ENCODE measurements around the gene NPAS2.

Gene NPAS2

DNA sequence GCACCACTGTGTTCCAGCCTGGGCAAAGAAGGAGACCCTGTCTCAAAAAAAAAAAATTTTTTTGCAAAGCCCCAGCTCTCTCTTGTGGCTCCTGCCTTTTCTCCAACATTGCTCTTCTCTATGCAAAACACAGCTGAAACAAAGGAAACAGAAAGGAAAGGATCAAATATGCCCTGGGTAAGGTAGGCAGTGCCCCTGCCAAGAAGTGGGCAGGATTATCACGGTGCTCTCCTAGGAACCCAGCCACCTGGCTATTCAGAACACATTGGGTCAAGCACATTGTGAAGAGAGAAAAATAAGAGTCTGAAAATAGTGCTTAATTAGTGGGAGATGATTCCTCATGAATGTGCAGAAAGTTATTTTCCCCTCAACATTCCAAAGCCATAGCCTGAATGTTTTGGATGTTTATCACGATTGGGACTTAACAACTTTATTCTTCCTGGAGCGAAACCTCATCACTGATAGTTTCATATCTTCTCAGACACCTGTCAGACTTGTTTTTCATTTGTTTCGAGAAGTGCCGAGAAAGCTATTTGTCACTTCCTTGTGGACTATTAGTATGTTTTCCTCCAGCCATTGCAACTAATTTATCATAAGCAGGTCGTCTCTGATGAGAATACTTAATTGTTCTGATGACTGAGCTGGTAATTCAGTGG is 139.4 kb downstream of the NPAS2 start:
- CTCF ChIA-PET = interaction anchor here (0.6 kb wide), 1 partner anchor 365 kb away, joined by 3 read pairs; no protein-coding TSS in a partner anchor
- no peak for TF ChIP-seq ZNF384 (IDR thresholded peaks at IDR 0.05)
- no peak for TF ChIP-seq ELF4 (IDR thresholded peaks at IDR 0.05)
- TF ChIP-seq SUZ12 (IDR thresholded peaks at IDR 0.05) = no peak
- TF ChIP-seq BHLHE40 (IDR thresholded peaks at IDR 0.05; ENCODE audit: borderline replicate concordance) = no peak
- no peak for TF ChIP-seq LEF1 (IDR thresholded peaks at IDR 0.05; ENCODE audit: borderline replicate concordance)
- TF ChIP-seq FOXA1 (IDR thresholded peaks at IDR 0.05) = no peak
- no peak for TF ChIP-seq TARDBP (IDR thresholded peaks at IDR 0.05)
- POLR2A ChIA-PET = no interaction called here

GRCh38 chr2:100960688-100961087 is 140.7 kb downstream of the NPAS2 start:
- TF ChIP-seq LEF1 (IDR thresholded peaks at IDR 0.05; ENCODE audit: borderline replicate concordance) (no peak), ELF4 (IDR thresholded peaks at IDR 0.05) (no peak), L3MBTL2 (conservative IDR thresholded peaks at IDR 0.05) (no peak)
- CTCF ChIA-PET = no interaction called here
- no peak for DNase-seq (ENCODE audit: extremely low spot score)
- POLR2A ChIA-PET = no interaction called here

More for the DNA sequence above, 139.4 kb downstream of the NPAS2 start:
- no peak for DNase-seq (ENCODE audit: extremely low spot score)

- CTCF ChIA-PET = no interaction called here
- TF ChIP-seq ELF4 (IDR thresholded peaks at IDR 0.05) (no peak), LEF1 (IDR thresholded peaks at IDR 0.05; ENCODE audit: borderline replicate concordance) (no peak), L3MBTL2 (conservative IDR thresholded peaks at IDR 0.05) (no peak), ARNT (IDR thresholded peaks at IDR 0.05) (no peak), FOXM1 (IDR thresholded peaks at IDR 0.05; ENCODE audit: borderline replicate concordance) (no peak), TARDBP (IDR thresholded peaks at IDR 0.05) (no peak), SUZ12 (IDR thresholded peaks at IDR 0.05) (no peak), CTBP1 (IDR thresholded peaks at IDR 0.05; ENCODE audit: borderline replicate concordance) (no peak), HDGF (IDR thresholded peaks at IDR 0.05; ENCODE audit: borderline replicate concordance) (no peak), SP1 (IDR thresholded peaks at IDR 0.05) (no peak), NFRKB (IDR thresholded peaks at IDR 0.05) (no peak), FOXA1 (IDR thresholded peaks at IDR 0.05) (no peak), FOXK2 (IDR thresholded peaks at IDR 0.05) (no peak), BHLHE40 (IDR thresholded peaks at IDR 0.05; ENCODE audit: borderline replicate concordance) (no peak), ZNF384 (IDR thresholded peaks at IDR 0.05) (no peak)
- TF ChIP-seq, protein P1, sequence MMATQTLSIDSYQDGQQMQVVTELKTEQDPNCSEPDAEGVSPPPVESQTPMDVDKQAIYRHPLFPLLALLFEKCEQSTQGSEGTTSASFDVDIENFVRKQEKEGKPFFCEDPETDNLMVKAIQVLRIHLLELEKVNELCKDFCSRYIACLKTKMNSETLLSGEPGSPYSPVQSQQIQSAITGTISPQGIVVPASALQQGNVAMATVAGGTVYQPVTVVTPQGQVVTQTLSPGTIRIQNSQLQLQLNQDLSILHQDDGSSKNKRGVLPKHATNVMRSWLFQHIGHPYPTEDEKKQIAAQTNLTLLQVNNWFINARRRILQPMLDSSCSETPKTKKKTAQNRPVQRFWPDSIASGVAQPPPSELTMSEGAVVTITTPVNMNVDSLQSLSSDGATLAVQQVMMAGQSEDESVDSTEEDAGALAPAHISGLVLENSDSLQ (IDR thresholded peaks at IDR 0.05) = no peak
- DNase-seq (ENCODE audit: extremely low spot score) = no peak
- POLR2A ChIA-PET = no interaction called here
Observed at GRCh38 chr2:100962366-100963025, 142.6 kb downstream of the NPAS2 start.

GRCh38 chr2:100963026-100963375 is 143.1 kb downstream of the NPAS2 start:
- POLR2A ChIA-PET = no interaction called here
- TF ChIP-seq HDGF (IDR thresholded peaks at IDR 0.05; ENCODE audit: borderline replicate concordance) = no peak
- no peak for TF ChIP-seq L3MBTL2 (conservative IDR thresholded peaks at IDR 0.05)
- no peak for TF ChIP-seq ZNF384 (IDR thresholded peaks at IDR 0.05)
- CTCF ChIA-PET = no interaction called here
- no peak for DNase-seq (ENCODE audit: extremely low spot score)

GRCh38 chr2:100964222-100964621 is 144.3 kb downstream of the NPAS2 start:
- POLR2A ChIA-PET = no interaction called here
- TF ChIP-seq NFRKB (IDR thresholded peaks at IDR 0.05) = no peak
- TF ChIP-seq TARDBP (IDR thresholded peaks at IDR 0.05) = no peak
- no peak for TF ChIP-seq FOXM1 (IDR thresholded peaks at IDR 0.05; ENCODE audit: borderline replicate concordance)
- no peak for DNase-seq (ENCODE audit: extremely low spot score)
- CTCF ChIA-PET = no interaction called here

GRCh38 chr2:100964681-100965169 is 144.8 kb downstream of the NPAS2 start:
- POLR2A ChIA-PET = no interaction called here
- TF ChIP-seq ZNF384 (IDR thresholded peaks at IDR 0.05) (no peak), L3MBTL2 (conservative IDR thresholded peaks at IDR 0.05) (no peak), ARNT (IDR thresholded peaks at IDR 0.05) (no peak), NFRKB (IDR thresholded peaks at IDR 0.05) (no peak), BHLHE40 (IDR thresholded peaks at IDR 0.05; ENCODE audit: borderline replicate concordance) (no peak), FOXA1 (IDR thresholded peaks at IDR 0.05) (no peak), CTBP1 (IDR thresholded peaks at IDR 0.05; ENCODE audit: borderline replicate concordance) (no peak), SP1 (IDR thresholded peaks at IDR 0.05) (no peak), SUZ12 (IDR thresholded peaks at IDR 0.05) (no peak)
- TF ChIP-seq, protein P1 (IDR thresholded peaks at IDR 0.05) = no peak
- no peak for DNase-seq (ENCODE audit: extremely low spot score)
- CTCF ChIA-PET = no interaction called here

DNA sequence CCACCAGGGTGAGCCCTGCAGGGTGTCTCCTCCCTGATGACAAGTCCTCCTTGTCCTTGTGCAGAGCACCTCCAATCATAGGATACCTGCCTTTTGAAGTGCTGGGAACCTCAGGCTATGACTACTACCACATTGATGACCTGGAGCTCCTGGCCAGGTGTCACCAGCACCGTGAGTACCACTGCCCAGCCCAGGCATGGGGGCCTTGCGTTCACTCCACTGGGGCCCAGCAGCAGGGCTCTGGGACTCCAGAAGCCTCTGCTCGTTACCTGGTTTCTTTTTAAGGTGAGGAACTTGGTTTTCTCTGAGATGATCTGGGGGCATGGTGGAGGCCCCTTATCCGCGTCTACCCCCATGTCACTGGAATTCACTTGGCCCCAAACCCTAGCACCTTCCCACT is 145.7 kb downstream of the NPAS2 start:
- TF ChIP-seq, protein P1 (IDR thresholded peaks at IDR 0.05) = no peak
- no peak for TF ChIP-seq FOXK2 (IDR thresholded peaks at IDR 0.05)
- TF ChIP-seq NFRKB (IDR thresholded peaks at IDR 0.05) = no peak
- no peak for TF ChIP-seq ARNT (IDR thresholded peaks at IDR 0.05)
- CTCF ChIA-PET = no interaction called here
- POLR2A ChIA-PET = no interaction called here
- DNase-seq (ENCODE audit: extremely low spot score) = no peak

All from HEK293T (cell line).